A549 (cell line): ENCODE data around the gene WDR38. TPM values are rescaled to one million over a fixed set of nuclear protein-coding genes. Genes with fewer than 3 reads are reported as not detected.

Source experiments
- ATAC-seq, 2 experiments: fragments of 200-7000 bp in 1 of 2; fragments of >200 bp in 1 of 2; cut with Nextera tagmentation in 1 of 2; cut with Tn5 transposase in 1 of 2; 3 replicates each; pipeline versions ENCODE4 v1.8.0 to v1.9.1; 2018 to 2020; ENCODE audit warnings: mild to moderate bottlenecking in 1 of 2, moderate library complexity in 1 of 2
- CTCF ChIA-PET: fragments of 300-600 bp; sonication (Branson Sonifier 250); formaldehyde crosslinking; extraction: SDS; loops from one replicate; lab custom pipeline; 2021; ENCODE audit warnings: antibody characterized with exemption, inconsistent platforms; lab: Yijun Ruan, JAX
- POLR2A ChIA-PET: fragments of 350-600 bp; formaldehyde crosslinking; extraction: SDS; loops from one replicate; lab custom pipeline; 2021; ENCODE audit warnings: antibody characterized with exemption, inconsistent platforms; lab: Yijun Ruan, JAX
- DNase-seq, 2 experiments: peaks; one replicate each; pipeline versions ENCODE4 v3.0.0 to v3.0.0-alpha.2; 2011 to 2016; ENCODE audit warnings: low read depth in 1 of 2, low spot score in 1 of 2
- FAIRE-seq: peaks from 2 replicates; lab custom pipeline; 2011; peaks lifted over from hg19 to GRCh38; lab: Jason Lieb, UNC
- H3K27ac ChIP-seq, 2 experiments: fragments of >200 bp; sonication (Bioruptor Twin); formaldehyde crosslinking; 3 replicates each; pipeline ENCODE4 v1.5.1; 2016 to 2017
- H3K4me1 ChIP-seq: fragments of >200 bp; sonication (Bioruptor Twin); formaldehyde crosslinking; 3 replicates; pipeline ENCODE4 v1.6.1; 2016
- H3K4me2 ChIP-seq: fragments of >200 bp; sonication (Bioruptor Twin); formaldehyde crosslinking; 3 replicates; pipeline ENCODE4 v1.6.1; 2016
- H3K4me3 ChIP-seq: fragments of >200 bp; sonication (Bioruptor Twin); formaldehyde crosslinking; 3 replicates; pipeline ENCODE4 v1.5.1; 2016
- H3K9me3 ChIP-seq: fragments of >200 bp; sonication (Bioruptor Twin); formaldehyde crosslinking; 3 replicates; pipeline ENCODE4 v1.6.1; 2016
- CBX8 ChIP-seq: fragments of 200-600 bp; sonication (generic); IDR thresholded peaks from 2 replicates; pipeline ENCODE4 v1.6.1; 2016
- CEBPB ChIP-seq, 2 experiments: fragments of >200 bp in 1 of 2; sonication (Bioruptor Twin) in 1 of 2; formaldehyde crosslinking in 1 of 2; IDR thresholded peaks; 2 replicates each; pipeline ENCODE4 v1.6.1; 2012 to 2016
- CHD4 ChIP-seq: fragments of 200-600 bp; sonication (generic); IDR thresholded peaks from 2 replicates; pipeline ENCODE4 v1.6.1; 2016; ENCODE audit warnings: antibody characterized with exemption, mild to moderate bottlenecking, borderline replicate concordance
- MAFK ChIP-seq: fragments of 450-650 bp; IDR thresholded peaks from 2 replicates; pipeline ENCODE4 v1.6.1; 2014; ENCODE audit not compliant: partially characterized antibody
- POLR2AphosphoS2 ChIP-seq: conservative IDR thresholded peaks from 2 replicates; pipeline ENCODE4 v1.6.1; 2012; ENCODE audit warnings: low read length, improper control_type of control experiment, inconsistent platforms
- RAD21 ChIP-seq, 2 experiments: fragments of >200 bp in 1 of 2; sonication (Bioruptor Twin) in 1 of 2; formaldehyde crosslinking in 1 of 2; IDR thresholded peaks in 1 of 2; conservative IDR thresholded peaks in 1 of 2; 2 replicates in 1 of 2; 3 replicates in 1 of 2; pipeline ENCODE4 v1.6.1; 2012 to 2018; ENCODE audit warnings: inconsistent platforms in 1 of 2
- ZFP36 ChIP-seq: fragments of 450-650 bp; IDR thresholded peaks from 2 replicates; pipeline ENCODE4 v1.6.1; 2014; ENCODE audit warnings: borderline replicate concordance; ENCODE audit not compliant: partially characterized antibody
- ZNF302 ChIP-seq: fragments of 250-450 bp; sonication (Bioruptor Pico); IDR thresholded peaks from 2 replicates; pipeline ENCODE4 v1.9.0; 2021; ENCODE audit warnings: inconsistent platforms, mild to moderate bottlenecking, moderate library complexity
- WGBS: methylation state at CpG from one replicate; pipeline ENCODE4 v1.1.6; 2017; ENCODE audit errors: missing lambda C conversion rate; 5-methylcytosine and 5-hydroxymethylcytosine counted together
- polyA plus RNA-seq, 4 experiments: library from polyadenylated mRNA; depleted of rRNA in 3 of 4; stranded (reverse); fragments of >200 nt; fragmentation: RNase III in 1 of 4; extraction: RNeasy Plus Mini Kit Qiagen cat#74134 plus additional on column Dnase treatment in 1 of 4; gene quantifications; 2 replicates in 3 of 4; 3 replicates in 1 of 4; pipeline ENCODE4 v1.2.3, GENCODE V29; 2011 to 2017
- TF ChIP-seq, protein P1 (sequence below): fragments of >200 bp; sonication (Bioruptor Twin); formaldehyde crosslinking; IDR thresholded peaks from 3 replicates; pipeline ENCODE4 v1.6.1; 2016
- TF ChIP-seq, protein P2 (sequence below): fragments of 200-600 bp; sonication (generic); IDR thresholded peaks from 2 replicates; pipeline ENCODE4 v1.6.1; 2016; ENCODE audit warnings: antibody characterized with exemption, mild to moderate bottlenecking, moderate library complexity
- TF ChIP-seq, protein P3 (sequence below): IDR thresholded peaks from 2 replicates; pipeline ENCODE4 v1.6.1; 2012; ENCODE audit warnings: low read depth, borderline replicate concordance
- TF ChIP-seq, protein P4 (sequence below): fragments of >200 bp; sonication (Bioruptor Twin); formaldehyde crosslinking; IDR thresholded peaks from 2 replicates; pipeline ENCODE4 v1.6.1; 2016
- TF ChIP-seq, protein P5 (sequence below): fragments of >200 bp; sonication (Bioruptor Twin); formaldehyde crosslinking; IDR thresholded peaks from 3 replicates; pipeline ENCODE4 v1.5.1; 2016

The WDR38 gene
- polyA plus RNA-seq, 2 of the 4 experiments (the other 2 are of a cell fraction), result not detected

DNA sequence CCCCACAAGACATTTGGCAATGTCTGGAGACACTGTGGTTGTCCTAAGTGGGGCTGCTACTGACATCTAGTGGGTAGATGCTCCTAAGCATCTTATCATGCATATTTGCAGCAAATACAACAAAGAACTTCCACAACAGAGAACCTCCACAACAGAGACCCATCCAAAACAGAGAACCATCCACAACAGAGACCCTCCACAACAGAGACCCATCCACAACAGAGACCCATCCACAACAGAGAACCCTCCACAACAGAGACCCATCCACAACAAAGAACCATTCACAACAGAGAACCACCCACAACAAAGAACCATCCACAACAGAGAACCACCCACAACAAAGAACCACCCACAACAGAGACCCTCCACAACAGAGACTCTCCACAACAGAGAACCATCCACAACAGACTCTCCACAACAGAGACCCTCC, 41.5 kb downstream of the WDR38 start:
- peak in 1 of 2 experiments; percentile 59 for DNase-seq
- FAIRE-seq, result no peak

DNA sequence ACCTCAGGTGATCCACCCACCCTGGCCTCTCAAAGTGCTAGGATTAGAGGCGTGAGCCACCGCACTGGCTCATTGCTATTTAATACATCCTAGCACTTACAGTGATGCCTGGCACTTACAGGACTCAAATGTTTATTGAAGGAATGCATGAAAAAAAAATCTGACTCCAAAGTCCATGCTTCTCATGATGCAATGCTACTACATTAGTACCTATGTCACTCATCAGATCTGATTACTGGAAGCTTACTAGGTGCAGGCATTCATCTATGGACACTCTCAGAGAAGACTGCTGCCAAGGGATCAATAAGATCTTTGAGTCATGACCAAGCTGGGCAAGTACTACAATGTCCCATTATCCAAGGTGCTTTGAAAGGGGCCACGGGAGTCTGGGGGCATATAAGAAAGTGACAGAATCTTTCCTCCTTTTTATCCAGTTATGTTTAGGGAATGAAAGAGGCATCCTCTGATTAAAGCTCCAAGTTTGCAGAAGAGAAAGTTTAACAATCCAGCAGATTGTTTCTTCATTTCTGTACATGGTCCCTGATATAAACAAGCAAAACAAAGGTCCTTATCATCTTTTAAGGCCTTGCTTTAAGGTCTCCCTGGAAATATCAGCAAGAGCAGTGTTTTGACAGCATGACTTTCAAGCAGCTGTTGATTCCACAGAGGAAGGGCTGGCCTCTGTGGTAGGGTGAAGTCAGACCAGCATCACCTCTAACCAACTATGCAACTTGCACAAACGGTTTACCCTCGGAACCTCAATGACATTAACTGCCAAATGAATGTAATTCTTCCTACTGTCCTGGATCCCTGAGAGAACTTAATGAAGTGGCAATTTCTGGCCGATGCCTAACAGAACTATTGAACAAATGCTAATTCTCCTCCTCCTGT, 44.6 kb downstream of the WDR38 start:
- Histone ChIP-seq H3K9me3 (no peaks in the 10 kb centered on the region), H3K4me2 (no peak overlapping the region), H3K27ac (no peak overlapping the region)
- CTCF ChIA-PET, result interaction anchor here (0.5 to 1.6 kb wide), 3 partner anchors 59 to 395 kb away, joined by 3 to 4 read pairs (median 3); no protein-coding TSS in a partner anchor
- ATAC-seq, result no peak
- TF ChIP-seq, protein P1, sequence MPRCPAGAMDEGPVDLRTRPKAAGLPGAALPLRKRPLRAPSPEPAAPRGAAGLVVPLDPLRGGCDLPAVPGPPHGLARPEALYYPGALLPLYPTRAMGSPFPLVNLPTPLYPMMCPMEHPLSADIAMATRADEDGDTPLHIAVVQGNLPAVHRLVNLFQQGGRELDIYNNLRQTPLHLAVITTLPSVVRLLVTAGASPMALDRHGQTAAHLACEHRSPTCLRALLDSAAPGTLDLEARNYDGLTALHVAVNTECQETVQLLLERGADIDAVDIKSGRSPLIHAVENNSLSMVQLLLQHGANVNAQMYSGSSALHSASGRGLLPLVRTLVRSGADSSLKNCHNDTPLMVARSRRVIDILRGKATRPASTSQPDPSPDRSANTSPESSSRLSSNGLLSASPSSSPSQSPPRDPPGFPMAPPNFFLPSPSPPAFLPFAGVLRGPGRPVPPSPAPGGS, result no peak
- TF ChIP-seq MAFK, result no peak
- TF ChIP-seq CEBPB (IDR thresholded peaks at IDR 0.05), result no peak
- TF ChIP-seq POLR2AphosphoS2, result no peak
- no peak for TF ChIP-seq ZFP36
- TF ChIP-seq, protein P2, sequence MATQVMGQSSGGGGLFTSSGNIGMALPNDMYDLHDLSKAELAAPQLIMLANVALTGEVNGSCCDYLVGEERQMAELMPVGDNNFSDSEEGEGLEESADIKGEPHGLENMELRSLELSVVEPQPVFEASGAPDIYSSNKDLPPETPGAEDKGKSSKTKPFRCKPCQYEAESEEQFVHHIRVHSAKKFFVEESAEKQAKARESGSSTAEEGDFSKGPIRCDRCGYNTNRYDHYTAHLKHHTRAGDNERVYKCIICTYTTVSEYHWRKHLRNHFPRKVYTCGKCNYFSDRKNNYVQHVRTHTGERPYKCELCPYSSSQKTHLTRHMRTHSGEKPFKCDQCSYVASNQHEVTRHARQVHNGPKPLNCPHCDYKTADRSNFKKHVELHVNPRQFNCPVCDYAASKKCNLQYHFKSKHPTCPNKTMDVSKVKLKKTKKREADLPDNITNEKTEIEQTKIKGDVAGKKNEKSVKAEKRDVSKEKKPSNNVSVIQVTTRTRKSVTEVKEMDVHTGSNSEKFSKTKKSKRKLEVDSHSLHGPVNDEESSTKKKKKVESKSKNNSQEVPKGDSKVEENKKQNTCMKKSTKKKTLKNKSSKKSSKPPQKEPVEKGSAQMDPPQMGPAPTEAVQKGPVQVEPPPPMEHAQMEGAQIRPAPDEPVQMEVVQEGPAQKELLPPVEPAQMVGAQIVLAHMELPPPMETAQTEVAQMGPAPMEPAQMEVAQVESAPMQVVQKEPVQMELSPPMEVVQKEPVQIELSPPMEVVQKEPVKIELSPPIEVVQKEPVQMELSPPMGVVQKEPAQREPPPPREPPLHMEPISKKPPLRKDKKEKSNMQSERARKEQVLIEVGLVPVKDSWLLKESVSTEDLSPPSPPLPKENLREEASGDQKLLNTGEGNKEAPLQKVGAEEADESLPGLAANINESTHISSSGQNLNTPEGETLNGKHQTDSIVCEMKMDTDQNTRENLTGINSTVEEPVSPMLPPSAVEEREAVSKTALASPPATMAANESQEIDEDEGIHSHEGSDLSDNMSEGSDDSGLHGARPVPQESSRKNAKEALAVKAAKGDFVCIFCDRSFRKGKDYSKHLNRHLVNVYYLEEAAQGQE, result no peak
- TF ChIP-seq RAD21 (conservative IDR thresholded peaks at IDR 0.05 in 1 of 2, IDR thresholded peaks at IDR 0.05 in 1 of 2), result no peak
- TF ChIP-seq ZNF302, result no peak
- TF ChIP-seq, protein P3, sequence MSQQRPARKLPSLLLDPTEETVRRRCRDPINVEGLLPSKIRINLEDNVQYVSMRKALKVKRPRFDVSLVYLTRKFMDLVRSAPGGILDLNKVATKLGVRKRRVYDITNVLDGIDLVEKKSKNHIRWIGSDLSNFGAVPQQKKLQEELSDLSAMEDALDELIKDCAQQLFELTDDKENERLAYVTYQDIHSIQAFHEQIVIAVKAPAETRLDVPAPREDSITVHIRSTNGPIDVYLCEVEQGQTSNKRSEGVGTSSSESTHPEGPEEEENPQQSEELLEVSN, result no peak
- TF ChIP-seq, protein P4, sequence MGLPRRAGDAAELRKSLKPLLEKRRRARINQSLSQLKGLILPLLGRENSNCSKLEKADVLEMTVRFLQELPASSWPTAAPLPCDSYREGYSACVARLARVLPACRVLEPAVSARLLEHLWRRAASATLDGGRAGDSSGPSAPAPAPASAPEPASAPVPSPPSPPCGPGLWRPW, result no peak
- no peak for TF ChIP-seq CBX8
- TF ChIP-seq, all 56 proteins: peak for 0
- POLR2A ChIA-PET, result no interaction called here
- Histone ChIP-seq H3K4me1 (no peaks in the 10 kb centered on the region; the same call in 2 of the 3 replicates), H3K4me3 (no peak overlapping the region)
- DNase-seq (no peak), FAIRE-seq (no peak)
- WGBS, result 88% methylated on average over 6 of the region's 6 CpGs

More for the DNA sequence above, 41.5 kb downstream of the WDR38 start:
- Histone ChIP-seq H3K4me1 (no peaks in the 10 kb centered on the region; the same call in 2 of the 3 replicates), H3K4me2 (no peak overlapping the region), H3K4me3 (no peak overlapping the region), H3K9me3 (no peaks in the 10 kb centered on the region), H3K27ac (no peak overlapping the region)
- ChIA-PET CTCF (interaction anchor here (0.8 to 2.5 kb wide), 8 partner anchors 13 to 123 kb away, joined by 3 to 18 read pairs (median 8); partner anchors contain the start of genes NR6A1, OLFML2A and WDR38), POLR2A (no interaction called here)
- TF ChIP-seq RAD21 (conservative IDR thresholded peaks at IDR 0.05 in 1 of 2, IDR thresholded peaks at IDR 0.05 in 1 of 2), result peak; percentile 39 to 67; a peak in 4 of 5 replicates
- TF ChIP-seq, protein P5, sequence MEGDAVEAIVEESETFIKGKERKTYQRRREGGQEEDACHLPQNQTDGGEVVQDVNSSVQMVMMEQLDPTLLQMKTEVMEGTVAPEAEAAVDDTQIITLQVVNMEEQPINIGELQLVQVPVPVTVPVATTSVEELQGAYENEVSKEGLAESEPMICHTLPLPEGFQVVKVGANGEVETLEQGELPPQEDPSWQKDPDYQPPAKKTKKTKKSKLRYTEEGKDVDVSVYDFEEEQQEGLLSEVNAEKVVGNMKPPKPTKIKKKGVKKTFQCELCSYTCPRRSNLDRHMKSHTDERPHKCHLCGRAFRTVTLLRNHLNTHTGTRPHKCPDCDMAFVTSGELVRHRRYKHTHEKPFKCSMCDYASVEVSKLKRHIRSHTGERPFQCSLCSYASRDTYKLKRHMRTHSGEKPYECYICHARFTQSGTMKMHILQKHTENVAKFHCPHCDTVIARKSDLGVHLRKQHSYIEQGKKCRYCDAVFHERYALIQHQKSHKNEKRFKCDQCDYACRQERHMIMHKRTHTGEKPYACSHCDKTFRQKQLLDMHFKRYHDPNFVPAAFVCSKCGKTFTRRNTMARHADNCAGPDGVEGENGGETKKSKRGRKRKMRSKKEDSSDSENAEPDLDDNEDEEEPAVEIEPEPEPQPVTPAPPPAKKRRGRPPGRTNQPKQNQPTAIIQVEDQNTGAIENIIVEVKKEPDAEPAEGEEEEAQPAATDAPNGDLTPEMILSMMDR, result peak; percentile 53
- no peak for TF ChIP-seq CHD4
- ATAC-seq, result peak; percentile 88 to 91
